Measurements from ENCODE around the gene NNAT.
A peak's percentile ranks its signal among the peaks of the same experiment; 100 is the strongest.

The NNAT gene

DNA sequence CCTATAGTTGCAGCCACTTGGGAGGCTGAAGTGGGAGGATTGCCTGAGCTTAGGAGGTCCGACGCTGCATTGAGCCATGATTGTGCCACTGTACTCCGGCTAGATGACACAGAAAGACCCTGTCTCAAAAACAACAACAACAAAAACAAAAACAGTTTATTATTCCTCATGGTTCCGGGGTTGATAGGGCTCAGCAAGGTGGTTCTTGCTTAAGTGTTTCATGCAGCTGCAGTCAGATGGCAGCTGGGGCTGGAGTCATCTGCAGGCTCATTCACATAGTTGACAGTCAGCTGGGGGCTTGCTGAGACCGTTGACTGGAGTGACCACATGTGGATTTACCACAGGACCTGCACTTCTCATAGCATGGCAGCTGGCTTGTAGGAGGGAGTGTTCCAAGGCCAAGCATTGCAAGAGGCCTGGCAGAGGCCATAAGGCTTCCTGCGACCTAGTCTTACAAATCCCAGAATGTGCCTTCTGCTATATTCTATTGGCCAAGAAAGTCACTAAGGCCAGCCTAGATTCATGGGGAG lies 28.9 kb upstream of the NNAT start:
- DNase-seq (ENCODE audit: low spot score), result no peak
- TF ChIP-seq, protein P1, sequence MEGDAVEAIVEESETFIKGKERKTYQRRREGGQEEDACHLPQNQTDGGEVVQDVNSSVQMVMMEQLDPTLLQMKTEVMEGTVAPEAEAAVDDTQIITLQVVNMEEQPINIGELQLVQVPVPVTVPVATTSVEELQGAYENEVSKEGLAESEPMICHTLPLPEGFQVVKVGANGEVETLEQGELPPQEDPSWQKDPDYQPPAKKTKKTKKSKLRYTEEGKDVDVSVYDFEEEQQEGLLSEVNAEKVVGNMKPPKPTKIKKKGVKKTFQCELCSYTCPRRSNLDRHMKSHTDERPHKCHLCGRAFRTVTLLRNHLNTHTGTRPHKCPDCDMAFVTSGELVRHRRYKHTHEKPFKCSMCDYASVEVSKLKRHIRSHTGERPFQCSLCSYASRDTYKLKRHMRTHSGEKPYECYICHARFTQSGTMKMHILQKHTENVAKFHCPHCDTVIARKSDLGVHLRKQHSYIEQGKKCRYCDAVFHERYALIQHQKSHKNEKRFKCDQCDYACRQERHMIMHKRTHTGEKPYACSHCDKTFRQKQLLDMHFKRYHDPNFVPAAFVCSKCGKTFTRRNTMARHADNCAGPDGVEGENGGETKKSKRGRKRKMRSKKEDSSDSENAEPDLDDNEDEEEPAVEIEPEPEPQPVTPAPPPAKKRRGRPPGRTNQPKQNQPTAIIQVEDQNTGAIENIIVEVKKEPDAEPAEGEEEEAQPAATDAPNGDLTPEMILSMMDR (IDR thresholded peaks at IDR 0.05), result no peak
- Histone ChIP-seq H3K27ac (no peak overlapping the region), H3K4me3 (no peak overlapping the region)

DNA sequence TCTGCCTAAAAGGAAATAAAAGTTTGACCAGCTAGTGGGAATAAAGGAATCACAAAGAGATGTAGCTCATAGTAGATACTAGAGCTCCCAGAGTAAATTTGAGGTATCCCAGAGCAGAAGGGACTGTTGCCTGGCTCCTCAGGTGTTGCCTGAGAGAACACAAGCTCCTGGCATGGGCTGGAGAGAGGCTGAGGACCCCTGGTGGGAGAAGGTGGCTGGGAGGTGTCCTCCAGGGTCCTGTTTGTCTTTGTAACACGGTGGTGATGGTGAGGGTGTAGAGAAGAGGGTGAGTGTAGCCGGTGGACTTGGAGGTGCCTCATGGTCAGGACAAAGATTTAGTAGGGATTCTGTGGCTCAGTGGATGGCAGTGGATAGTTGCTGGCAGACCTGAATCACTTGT lies 28.1 kb upstream of the NNAT start:
- H3K27ac ChIP-seq, result no peak overlapping the region
- no peak overlapping the region for H3K4me3 ChIP-seq
- DNase-seq (ENCODE audit: low spot score), result no peak
- TF ChIP-seq, protein P1 (IDR thresholded peaks at IDR 0.05), result no peak

DNA sequence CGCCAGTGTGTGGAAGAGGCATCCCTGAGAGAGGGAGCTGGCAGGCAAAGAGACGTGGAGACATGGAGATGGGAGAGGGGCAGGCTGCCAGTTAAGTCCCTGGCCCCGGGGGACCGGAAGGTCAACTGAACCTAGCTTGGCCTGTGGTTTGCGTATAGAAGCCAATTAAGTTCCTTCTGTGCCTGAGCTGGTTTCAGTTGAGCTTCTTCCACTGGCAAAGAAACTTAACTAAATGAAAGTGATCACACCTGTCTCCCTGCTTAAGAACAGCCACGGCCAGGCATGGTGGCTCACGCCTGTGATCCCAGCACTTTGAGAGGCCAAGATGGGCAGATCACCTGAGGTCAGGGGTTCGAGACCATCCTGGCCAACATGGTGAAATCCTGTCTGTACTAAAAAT lies 26.7 kb upstream of the NNAT start:
- no peak for DNase-seq (ENCODE audit: low spot score)
- Histone ChIP-seq H3K27ac (no peak overlapping the region), H3K4me3 (no peak overlapping the region)
- TF ChIP-seq, protein P1 (IDR thresholded peaks at IDR 0.05), result no peak

DNA sequence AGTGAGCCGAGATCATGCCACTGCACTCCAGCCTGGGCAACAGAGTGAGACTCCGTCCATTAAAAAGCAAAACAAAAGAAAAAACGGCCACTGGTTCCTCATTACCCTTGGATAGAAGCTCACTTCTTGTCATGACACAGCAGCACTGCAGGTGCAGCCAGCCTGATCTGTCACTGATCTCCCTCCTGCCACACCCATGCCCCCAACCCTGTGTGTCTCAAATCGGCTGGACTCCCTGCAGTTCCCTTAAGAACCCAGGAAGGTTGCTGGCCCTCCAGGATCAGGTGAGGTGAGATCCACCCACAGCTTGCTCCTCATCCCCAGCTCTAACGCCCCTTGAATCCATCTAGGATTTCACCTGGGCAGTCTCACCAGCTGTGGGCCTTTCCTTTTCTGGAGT lies 26.3 kb upstream of the NNAT start:
- Histone ChIP-seq H3K27ac (no peak overlapping the region), H3K4me3 (no peak overlapping the region)
- TF ChIP-seq, protein P1 (IDR thresholded peaks at IDR 0.05), result no peak
- DNase-seq (ENCODE audit: low spot score), result no peak

DNA sequence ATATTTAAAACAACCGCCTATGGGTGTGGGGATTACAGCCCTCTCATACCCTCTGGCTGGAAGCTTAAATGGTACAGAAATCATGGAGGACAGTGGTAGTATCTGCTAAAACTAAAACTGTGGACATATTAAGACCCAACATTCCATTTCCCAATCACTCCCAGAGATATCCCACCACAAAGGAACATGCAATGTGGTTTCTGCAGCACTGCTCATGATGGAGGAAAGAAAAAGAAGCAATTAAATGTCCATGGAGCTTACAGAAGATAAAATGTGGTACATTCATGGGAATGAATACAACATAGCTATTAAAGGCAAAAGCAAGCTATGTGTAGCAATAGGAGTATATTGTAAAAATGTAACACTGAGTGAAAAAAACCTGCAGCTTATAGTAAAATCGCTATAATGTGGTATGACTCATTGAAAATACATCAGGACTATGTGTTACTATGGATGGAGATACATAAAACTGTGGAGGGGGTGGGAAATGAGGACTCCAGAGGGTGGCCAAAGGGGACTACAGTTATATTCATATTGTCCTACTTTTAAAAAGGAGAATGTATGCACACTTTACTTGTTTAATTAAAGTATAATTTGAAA lies 22.9 kb upstream of the NNAT start:
- H3K27ac ChIP-seq, result no peak overlapping the region
- no peak overlapping the region for H3K4me3 ChIP-seq
- TF ChIP-seq, protein P1 (IDR thresholded peaks at IDR 0.05), result no peak
- no peak for DNase-seq (ENCODE audit: low spot score)

DNA sequence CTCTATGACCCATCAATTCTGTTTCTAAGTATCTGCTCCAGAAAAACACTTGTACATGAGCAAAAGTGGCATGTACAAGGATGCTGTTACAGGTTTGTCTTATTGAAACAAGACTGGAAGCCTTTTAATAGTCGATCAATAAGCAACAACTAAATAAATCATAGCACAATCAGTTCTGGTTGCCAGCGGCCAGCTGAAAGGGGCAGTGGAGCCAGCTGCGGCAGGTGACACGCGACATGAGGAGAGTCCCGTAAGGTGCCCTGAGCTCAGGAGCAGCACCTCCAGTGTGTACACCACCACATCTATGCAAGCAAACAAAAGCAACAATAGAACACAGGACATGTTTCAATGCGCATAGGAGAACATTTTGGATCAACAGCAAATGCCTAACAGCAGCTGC lies 20.7 kb upstream of the NNAT start:
- TF ChIP-seq, protein P1 (IDR thresholded peaks at IDR 0.05), result no peak
- Histone ChIP-seq H3K27ac (no peak overlapping the region), H3K4me3 (no peak overlapping the region)
- peak; percentile 35 for DNase-seq (ENCODE audit: low spot score)

DNA sequence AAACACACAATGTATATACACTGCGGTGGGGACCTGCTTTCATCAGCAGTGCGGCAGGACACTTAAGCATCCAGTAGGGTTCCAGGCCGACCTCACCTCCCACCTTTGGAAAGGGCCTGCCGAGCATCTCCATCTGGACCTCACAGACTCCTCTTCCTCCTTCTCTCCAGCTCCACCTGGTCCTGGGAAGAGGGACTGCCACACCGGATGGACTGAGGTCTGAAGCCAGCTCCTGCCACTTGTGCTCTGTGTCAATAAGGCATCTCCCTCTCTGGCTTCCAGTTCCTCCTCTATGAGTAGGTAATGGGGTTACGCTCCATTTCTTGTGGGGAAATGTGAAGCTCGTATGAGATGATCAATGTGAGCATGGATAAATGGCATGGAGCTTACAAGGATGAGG lies 19.1 kb upstream of the NNAT start:
- no peak overlapping the region for H3K27ac ChIP-seq
- no peak for DNase-seq (ENCODE audit: low spot score)
- H3K4me3 ChIP-seq, result no peak overlapping the region
- TF ChIP-seq, protein P1 (IDR thresholded peaks at IDR 0.05), result no peak

Measured in coronary artery (tissue), 2 donors.